Sigmoid colon (tissue), 3 donors: Measurements from ENCODE around the gene LHX2.

Source experiments
- POLR2A ChIP-seq, 2 donors: fragments of 450-650 bp; IDR thresholded peaks; one replicate each; pipeline ENCODE4 v1.6.1; 2016; ENCODE audit warnings: antibody characterized with exemption in 2 of 2, mild to moderate bottlenecking in 2 of 2, moderate library complexity in 2 of 2
- TF ChIP-seq, protein P1 (sequence below), 4 experiments: fragments of 450-650 bp in 3 of 4; fragments of 200-600 bp in 1 of 4; IDR thresholded peaks; one replicate each; pipeline ENCODE4 v1.5.1; 2016 to 2019; ENCODE audit warnings: antibody characterized with exemption in 4 of 4, mild to moderate bottlenecking in 3 of 4, moderate library complexity in 2 of 4

DNA sequence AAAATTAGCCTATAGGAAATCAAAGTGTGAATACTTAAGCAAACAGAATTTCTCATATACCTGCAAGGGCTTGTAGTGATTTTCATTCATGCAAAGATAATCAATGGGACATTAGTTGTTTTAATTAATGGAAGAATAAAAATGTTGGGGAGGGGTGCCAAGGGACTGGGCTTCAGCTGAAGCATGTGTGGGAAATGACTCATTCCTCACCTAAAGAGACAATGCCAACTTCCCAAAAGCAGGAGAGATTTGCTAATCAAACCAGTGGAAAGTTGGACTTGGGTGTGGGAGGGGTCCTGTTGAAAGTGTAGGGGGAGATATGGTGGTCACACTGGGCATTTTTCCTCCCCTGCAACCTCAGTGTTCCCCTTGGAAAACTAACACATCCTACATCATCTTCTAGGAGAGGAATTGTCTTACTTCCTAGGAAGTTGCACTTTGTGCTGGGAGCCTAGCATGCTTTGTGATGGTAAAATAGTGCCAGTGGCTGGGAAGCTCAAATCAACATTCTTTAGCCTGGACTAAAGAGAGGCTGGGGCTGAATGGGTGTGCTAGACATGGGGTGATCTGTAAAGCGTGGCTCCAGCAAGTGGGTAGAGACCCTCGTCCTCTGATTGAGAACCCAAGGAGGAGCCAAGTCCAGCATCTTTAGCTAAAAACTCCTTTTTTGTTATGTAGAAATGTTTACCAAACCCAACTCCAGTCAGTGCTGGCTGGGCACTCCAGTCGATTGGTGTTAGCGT, 6.4 kb upstream of the LHX2 start:
- TF ChIP-seq, protein P1, sequence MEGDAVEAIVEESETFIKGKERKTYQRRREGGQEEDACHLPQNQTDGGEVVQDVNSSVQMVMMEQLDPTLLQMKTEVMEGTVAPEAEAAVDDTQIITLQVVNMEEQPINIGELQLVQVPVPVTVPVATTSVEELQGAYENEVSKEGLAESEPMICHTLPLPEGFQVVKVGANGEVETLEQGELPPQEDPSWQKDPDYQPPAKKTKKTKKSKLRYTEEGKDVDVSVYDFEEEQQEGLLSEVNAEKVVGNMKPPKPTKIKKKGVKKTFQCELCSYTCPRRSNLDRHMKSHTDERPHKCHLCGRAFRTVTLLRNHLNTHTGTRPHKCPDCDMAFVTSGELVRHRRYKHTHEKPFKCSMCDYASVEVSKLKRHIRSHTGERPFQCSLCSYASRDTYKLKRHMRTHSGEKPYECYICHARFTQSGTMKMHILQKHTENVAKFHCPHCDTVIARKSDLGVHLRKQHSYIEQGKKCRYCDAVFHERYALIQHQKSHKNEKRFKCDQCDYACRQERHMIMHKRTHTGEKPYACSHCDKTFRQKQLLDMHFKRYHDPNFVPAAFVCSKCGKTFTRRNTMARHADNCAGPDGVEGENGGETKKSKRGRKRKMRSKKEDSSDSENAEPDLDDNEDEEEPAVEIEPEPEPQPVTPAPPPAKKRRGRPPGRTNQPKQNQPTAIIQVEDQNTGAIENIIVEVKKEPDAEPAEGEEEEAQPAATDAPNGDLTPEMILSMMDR (IDR thresholded peaks at IDR 0.05): no peak
- TF ChIP-seq POLR2A (IDR thresholded peaks at IDR 0.05): no peak
